ENCODE results near the gene HCN3. TPM values are rescaled to one million over a fixed set of nuclear protein-coding genes. Genes with fewer than 3 reads are reported as not detected.

HCN3 gene
- total and polyA plus RNA-seq, 2 of the 13 experiments (the other 11 are each of a cell fraction or from before 2014, with no cell fraction given), result 2.4 to 10.2 TPM

GRCh38 chr1:155261852-155262673 is 15.2 kb upstream of the HCN3 start, which contains the start of gene SCAMP3 (continued):
- TF ChIP-seq, protein P1, sequence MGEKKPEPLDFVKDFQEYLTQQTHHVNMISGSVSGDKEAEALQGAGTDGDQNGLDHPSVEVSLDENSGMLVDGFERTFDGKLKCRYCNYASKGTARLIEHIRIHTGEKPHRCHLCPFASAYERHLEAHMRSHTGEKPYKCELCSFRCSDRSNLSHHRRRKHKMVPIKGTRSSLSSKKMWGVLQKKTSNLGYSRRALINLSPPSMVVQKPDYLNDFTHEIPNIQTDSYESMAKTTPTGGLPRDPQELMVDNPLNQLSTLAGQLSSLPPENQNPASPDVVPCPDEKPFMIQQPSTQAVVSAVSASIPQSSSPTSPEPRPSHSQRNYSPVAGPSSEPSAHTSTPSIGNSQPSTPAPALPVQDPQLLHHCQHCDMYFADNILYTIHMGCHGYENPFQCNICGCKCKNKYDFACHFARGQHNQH (CRISPR knock-in tag; IDR thresholded peaks at IDR 0.05), result peak; percentile 92
- TF ChIP-seq, protein P2, sequence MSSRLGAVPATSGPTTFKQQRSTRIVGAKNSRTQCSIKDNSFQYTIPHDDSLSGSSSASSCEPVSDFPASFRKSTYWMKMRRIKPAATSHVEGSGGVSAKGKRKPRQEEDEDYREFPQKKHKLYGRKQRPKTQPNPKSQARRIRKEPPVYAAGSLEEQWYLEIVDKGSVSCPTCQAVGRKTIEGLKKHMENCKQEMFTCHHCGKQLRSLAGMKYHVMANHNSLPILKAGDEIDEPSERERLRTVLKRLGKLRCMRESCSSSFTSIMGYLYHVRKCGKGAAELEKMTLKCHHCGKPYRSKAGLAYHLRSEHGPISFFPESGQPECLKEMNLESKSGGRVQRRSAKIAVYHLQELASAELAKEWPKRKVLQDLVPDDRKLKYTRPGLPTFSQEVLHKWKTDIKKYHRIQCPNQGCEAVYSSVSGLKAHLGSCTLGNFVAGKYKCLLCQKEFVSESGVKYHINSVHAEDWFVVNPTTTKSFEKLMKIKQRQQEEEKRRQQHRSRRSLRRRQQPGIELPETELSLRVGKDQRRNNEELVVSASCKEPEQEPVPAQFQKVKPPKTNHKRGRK (CRISPR knock-in tag; IDR thresholded peaks at IDR 0.05), result no peak
- TF ChIP-seq, protein P3, sequence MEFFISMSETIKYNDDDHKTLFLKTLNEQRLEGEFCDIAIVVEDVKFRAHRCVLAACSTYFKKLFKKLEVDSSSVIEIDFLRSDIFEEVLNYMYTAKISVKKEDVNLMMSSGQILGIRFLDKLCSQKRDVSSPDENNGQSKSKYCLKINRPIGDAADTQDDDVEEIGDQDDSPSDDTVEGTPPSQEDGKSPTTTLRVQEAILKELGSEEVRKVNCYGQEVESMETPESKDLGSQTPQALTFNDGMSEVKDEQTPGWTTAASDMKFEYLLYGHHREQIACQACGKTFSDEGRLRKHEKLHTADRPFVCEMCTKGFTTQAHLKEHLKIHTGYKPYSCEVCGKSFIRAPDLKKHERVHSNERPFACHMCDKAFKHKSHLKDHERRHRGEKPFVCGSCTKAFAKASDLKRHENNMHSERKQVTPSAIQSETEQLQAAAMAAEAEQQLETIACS (CRISPR knock-in tag; IDR thresholded peaks at IDR 0.05), result no peak
- TF ChIP-seq ZBTB21 (CRISPR knock-in tag; IDR thresholded peaks at IDR 0.05) (peak; percentile 61; the same call in 1 of the 2 replicates), ZNF652 (CRISPR knock-in tag; IDR thresholded peaks at IDR 0.05; ENCODE audit: borderline replicate concordance, low read depth) (no peak; the same call in 1 of the 2 replicates), ZFP36L2 (CRISPR knock-in tag; IDR thresholded peaks at IDR 0.05) (0 out of 2 replicates have a peak, but pooled peaks have one; percentile 79), AHDC1 (CRISPR knock-in tag; IDR thresholded peaks at IDR 0.05; ENCODE audit: borderline replicate concordance) (0 out of 2 replicates have a peak, but pooled peaks have one; percentile 31), ETS1 (CRISPR knock-in tag; IDR thresholded peaks at IDR 0.05) (no peak), ZBTB42 (CRISPR knock-in tag; IDR thresholded peaks at IDR 0.05) (peak; percentile 87), ZNF468 (CRISPR knock-in tag; IDR thresholded peaks at IDR 0.05) (no peak), MAFK (conservative IDR thresholded peaks at IDR 0.05 in 1 of 2, IDR thresholded peaks at IDR 0.05 in 1 of 2; ENCODE audit: low read length in 2 of 2) (no peak)
- TF ChIP-seq, protein P4, sequence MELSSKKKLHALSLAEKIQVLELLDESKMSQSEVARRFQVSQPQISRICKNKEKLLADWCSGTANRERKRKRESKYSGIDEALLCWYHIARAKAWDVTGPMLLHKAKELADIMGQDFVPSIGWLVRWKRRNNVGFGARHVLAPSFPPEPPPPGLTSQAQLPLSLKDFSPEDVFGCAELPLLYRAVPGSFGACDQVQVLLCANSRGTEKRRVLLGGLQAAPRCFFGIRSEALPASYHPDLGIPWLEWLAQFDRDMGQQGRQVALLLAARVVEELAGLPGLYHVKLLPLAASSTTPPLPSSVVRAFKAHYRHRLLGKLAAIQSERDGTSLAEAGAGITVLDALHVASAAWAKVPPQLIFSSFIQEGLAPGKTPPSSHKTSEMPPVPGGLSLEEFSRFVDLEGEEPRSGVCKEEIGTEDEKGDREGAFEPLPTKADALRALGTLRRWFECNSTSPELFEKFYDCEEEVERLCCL (CRISPR knock-in tag; IDR thresholded peaks at IDR 0.05; ENCODE audit: borderline replicate concordance), result peak; percentile 84; the same call in 1 of the 2 replicates
- TF ChIP-seq, protein P5, sequence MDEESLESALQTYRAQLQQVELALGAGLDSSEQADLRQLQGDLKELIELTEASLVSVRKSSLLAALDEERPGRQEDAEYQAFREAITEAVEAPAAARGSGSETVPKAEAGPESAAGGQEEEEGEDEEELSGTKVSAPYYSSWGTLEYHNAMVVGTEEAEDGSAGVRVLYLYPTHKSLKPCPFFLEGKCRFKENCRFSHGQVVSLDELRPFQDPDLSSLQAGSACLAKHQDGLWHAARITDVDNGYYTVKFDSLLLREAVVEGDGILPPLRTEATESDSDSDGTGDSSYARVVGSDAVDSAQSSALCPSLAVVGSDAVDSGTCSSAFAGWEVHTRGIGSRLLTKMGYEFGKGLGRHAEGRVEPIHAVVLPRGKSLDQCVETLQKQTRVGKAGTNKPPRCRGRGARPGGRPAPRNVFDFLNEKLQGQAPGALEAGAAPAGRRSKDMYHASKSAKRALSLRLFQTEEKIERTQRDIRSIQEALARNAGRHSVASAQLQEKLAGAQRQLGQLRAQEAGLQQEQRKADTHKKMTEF (CRISPR knock-in tag; IDR thresholded peaks at IDR 0.05), result peak; percentile 85
